Upper lobe of left lung (tissue), 6 donors: Measurements from ENCODE around the gene HOOK2. TPM values are rescaled to one million over a fixed set of nuclear protein-coding genes. Genes with fewer than 3 reads are reported as not detected.

ENCODE experiments used
- ATAC-seq, 2 donors: fragments of 200-7000 bp; cut with Tn5 transposase; one replicate each; pipeline ENCODE4 v1.9.1; 2022; ENCODE audit warnings: mild to moderate bottlenecking in 2 of 2, moderate library complexity in 2 of 2; ENCODE audit not compliant: low FRiP score in 2 of 2
- DNase-seq, 2 donors: peaks; one replicate each; pipeline ENCODE4 v3.0.0-alpha.2; 2019 to 2020
- H3K27ac ChIP-seq, 4 donors: fragments of 200-600 bp; sonication (generic); one replicate each; pipeline ENCODE4 v1.5.1; 2016 to 2019
- H3K27me3 ChIP-seq, 4 donors: fragments of 200-600 bp; sonication (generic); one replicate each; pipeline ENCODE4 v1.5.1; 2017 to 2019
- H3K36me3 ChIP-seq, 4 donors: fragments of 200-600 bp; sonication (generic); one replicate each; pipeline ENCODE4 v1.5.1; 2016 to 2019
- H3K4me1 ChIP-seq, 4 donors: fragments of 200-600 bp; sonication (generic); one replicate each; pipeline ENCODE4 v1.5.1; 2018 to 2019
- H3K4me3 ChIP-seq, 4 donors: fragments of 200-600 bp; sonication (generic); one replicate each; pipeline ENCODE4 v1.5.1; 2017 to 2019; ENCODE audit warnings: mild to moderate bottlenecking in 2 of 4, moderate library complexity in 1 of 4
- H3K9me3 ChIP-seq, 4 donors: fragments of 200-600 bp; sonication (generic); one replicate each; pipeline ENCODE4 v1.5.1; 2018 to 2019
- CTCF ChIP-seq, 6 experiments: fragments of 450-650 bp in 4 of 6; fragments of 200-600 bp in 2 of 6; sonication (generic) in 2 of 6; IDR thresholded peaks; one replicate each; pipeline ENCODE4 v1.5.1; 2016 to 2019; ENCODE audit warnings: antibody characterized with exemption in 6 of 6
- EP300 ChIP-seq, 4 donors: sonication (generic); formaldehyde crosslinking; IDR thresholded peaks; one replicate each; pipeline ENCODE4 v1.5.1; 2017; ENCODE audit warnings: antibody characterized with exemption in 4 of 4, control low read depth in 2 of 4
- POLR2A ChIP-seq, 4 donors: fragments of 450-650 bp; IDR thresholded peaks; one replicate each; pipeline ENCODE4 v1.5.1; 2016 to 2017; ENCODE audit warnings: antibody characterized with exemption in 4 of 4, mild to moderate bottlenecking in 2 of 4
- POLR2AphosphoS5 ChIP-seq, 2 donors: sonication (generic); formaldehyde crosslinking; IDR thresholded peaks; one replicate each; pipeline ENCODE4 v1.5.1; 2017; ENCODE audit warnings: antibody characterized with exemption in 2 of 2
- WGBS, 2 donors: methylation state at CpG; one replicate each; pipeline ENCODE4 v1.1.5; 2017 to 2018; 5-methylcytosine and 5-hydroxymethylcytosine counted together
- total RNA-seq, 6 donors: library from RNA; depleted of rRNA in 4 of 6; stranded (reverse); fragments of >200 nt in 4 of 6; gene quantifications; one replicate each; pipeline versions ENCODE4 v1.1.0 to v1.2.1, GENCODE V29; 2016 to 2021
- donor health status: DM: no; HTN: no; CAD: no; lungs with moderate emphysema.
- donor health status: DM: no; HTN: yes; CAD: no; lungs with severe emphysema.

HOOK2 gene
- total RNA-seq, 6 donors from 2014 or later = 48.9 to 367 (median 79.6) TPM

GRCh38 chr19:12796146-12797071 is 21.1 kb upstream of the HOOK2 start:
- H3K27ac ChIP-seq = peak overlapping the region; percentile 36 to 99 (median 70)
- H3K4me1 ChIP-seq = peaks cover 27 to 42% (median 36%) of the 10 kb centered on the region in 4 donors
- ATAC-seq (peak; percentile 45 to 76), DNase-seq (peak in 1 of 2 donors; percentile 83)
- 11% methylated on average over 16 to 18 of the region's 18 CpGs for WGBS, 2 donors
- no peaks in the 10 kb centered on the region for H3K27me3 ChIP-seq
- H3K36me3 ChIP-seq = peaks cover 0 to 31% (median 11%) of the 10 kb centered on the region in 4 donors
- peak overlapping the region in 1 of 4 donors; percentile 18 for H3K4me3 ChIP-seq
- H3K9me3 ChIP-seq = no peaks in the 10 kb centered on the region
- TF ChIP-seq POLR2AphosphoS5 (IDR thresholded peaks at IDR 0.05) (peak; percentile 6 to 68), POLR2A (IDR thresholded peaks at IDR 0.05) (peak in 2 of 4 donors; percentile 26 to 34), CTCF (IDR thresholded peaks at IDR 0.05) (peak; percentile 88 to 98 (median 98)), EP300 (IDR thresholded peaks at IDR 0.05) (no peak)

- Histone ChIP-seq H3K27me3 (no peaks in the 10 kb centered on the region), H3K9me3 (no peaks in the 10 kb centered on the region), H3K27ac (peak overlapping the region; percentile 96 to 100 (median 98)), H3K4me1 (peaks cover 25 to 37% (median 29%) of the 10 kb centered on the region in 4 donors), H3K4me3 (peak overlapping the region in 1 of 4 donors; percentile 96), H3K36me3 (peaks cover 0 to 27% (median 10%) of the 10 kb centered on the region in 4 donors)
- no peak for ATAC-seq
- TF ChIP-seq EP300 (IDR thresholded peaks at IDR 0.05) (no peak), CTCF (IDR thresholded peaks at IDR 0.05) (no peak), POLR2A (IDR thresholded peaks at IDR 0.05) (no peak), POLR2AphosphoS5 (IDR thresholded peaks at IDR 0.05) (no peak)
- WGBS, 2 donors = 89 to 97% methylated on average over 6 to 9 of the region's 9 CpGs
- no peak for DNase-seq
Measured at GRCh38 chr19:12794971-12795381, 19.6 kb upstream of the HOOK2 start.

GRCh38 chr19:12794196-12794941 is 19.0 kb upstream of the HOOK2 start:
- Histone ChIP-seq H3K4me3 (peak overlapping the region in 3 of 4 donors; percentile 84 to 96 (median 93)), H3K27me3 (no peaks in the 10 kb centered on the region), H3K36me3 (peaks cover 0 to 21% (median 6%) of the 10 kb centered on the region in 4 donors), H3K4me1 (peaks cover 25 to 37% (median 28%) of the 10 kb centered on the region in 4 donors), H3K9me3 (no peaks in the 10 kb centered on the region), H3K27ac (peak overlapping the region; percentile 96 to 100 (median 98))
- ATAC-seq = no peak
- TF ChIP-seq POLR2A (IDR thresholded peaks at IDR 0.05) (no peak), CTCF (IDR thresholded peaks at IDR 0.05) (no peak), POLR2AphosphoS5 (IDR thresholded peaks at IDR 0.05) (no peak), EP300 (IDR thresholded peaks at IDR 0.05) (no peak)
- 72 to 75% methylated on average over 7 of the region's 7 CpGs for WGBS, 2 donors
- peak in 1 of 2 donors; percentile 31 for DNase-seq

GRCh38 chr19:12793290-12794195 is 18.2 kb upstream of the HOOK2 start:
- peak overlapping the region; percentile 84 to 96 (median 94) for H3K4me3 ChIP-seq
- 0% methylated on average over 28 to 38 of the region's 81 CpGs for WGBS, 2 donors
- H3K4me1 ChIP-seq = peaks cover 32 to 46% (median 36%) of the 10 kb centered on the region in 4 donors
- H3K9me3 ChIP-seq = no peaks in the 10 kb centered on the region
- H3K27me3 ChIP-seq = no peaks in the 10 kb centered on the region
- DNase-seq (peak; percentile 91 to 98), ATAC-seq (peak; percentile 40 to 45)
- TF ChIP-seq POLR2A (IDR thresholded peaks at IDR 0.05) = peak; percentile 6 to 92 (median 70)
- peak; percentile 82 to 99 (median 98) for TF ChIP-seq EP300 (IDR thresholded peaks at IDR 0.05)
- TF ChIP-seq POLR2AphosphoS5 (IDR thresholded peaks at IDR 0.05) = peak; percentile 94 to 99
- TF ChIP-seq CTCF (IDR thresholded peaks at IDR 0.05) = no peak
- H3K27ac ChIP-seq = peak overlapping the region; percentile 96 to 100 (median 98)
- peaks cover 0 to 12% (median 0%) of the 10 kb centered on the region in 4 donors for H3K36me3 ChIP-seq
